Muscle of leg (tissue), 11 donors: ENCODE data around the gene AIF1. TPM values are rescaled to one million over a fixed set of nuclear protein-coding genes. Genes with fewer than 3 reads are reported as not detected.
A peak's percentile ranks its signal among the peaks of the same experiment; 100 is the strongest.

Experiments used
- DNase-seq: peaks from one replicate; pipeline ENCODE4 v3.0.0; 2013
- H3K27ac ChIP-seq: one replicate; pipeline ENCODE4 v1.5.1; 2013; ENCODE audit warnings: mild to moderate bottlenecking, low read length, control low read depth
- H3K27me3 ChIP-seq: one replicate; pipeline ENCODE4 v1.6.1; 2013; ENCODE audit warnings: low read length; ENCODE audit not compliant: control insufficient read depth, insufficient read depth
- H3K36me3 ChIP-seq: one replicate; pipeline ENCODE4 v1.6.1; 2013; ENCODE audit warnings: low read length; ENCODE audit not compliant: control insufficient read depth, insufficient read depth
- H3K4me1 ChIP-seq: one replicate; pipeline ENCODE4 v1.6.1; 2013; ENCODE audit warnings: low read length; ENCODE audit not compliant: control insufficient read depth, insufficient read depth
- H3K4me3 ChIP-seq: one replicate; pipeline ENCODE4 v1.5.1; 2013; ENCODE audit warnings: low read length, control low read depth
- H3K9me3 ChIP-seq: replicated peaks from 2 replicates; pipeline ENCODE4 v1.6.1; 2013; ENCODE audit warnings: low read depth, low read length; ENCODE audit not compliant: control insufficient read depth
- WGBS: methylation state at CpG from one replicate; pipeline ENCODE4 v1.1.5; 2013; ENCODE audit warnings: missing lambda C conversion rate; ENCODE audit not compliant: insufficient coverage; 5-methylcytosine and 5-hydroxymethylcytosine counted together
- polyA plus RNA-seq, 8 donors: library from polyadenylated mRNA; unstranded; fragments of 120-200 nt; gene quantifications; one replicate each; pipeline versions ENCODE4 v1.2.1 to v1.2.3, GENCODE V29; 2013; ENCODE audit warnings: inconsistent platforms in 1 of 8, low replicate concordance in 1 of 8; ENCODE audit not compliant: insufficient read length in 8 of 8, insufficient read depth in 1 of 8
- total RNA-seq: library from RNA; stranded (reverse); fragments of 120-200 nt; gene quantifications from one replicate; pipeline ENCODE4 v1.2.4, GENCODE V29; 2013

The AIF1 gene
- total and polyA plus RNA-seq, 9 donors = 18.7 to 29.5 (median 21.8) TPM

DNA sequence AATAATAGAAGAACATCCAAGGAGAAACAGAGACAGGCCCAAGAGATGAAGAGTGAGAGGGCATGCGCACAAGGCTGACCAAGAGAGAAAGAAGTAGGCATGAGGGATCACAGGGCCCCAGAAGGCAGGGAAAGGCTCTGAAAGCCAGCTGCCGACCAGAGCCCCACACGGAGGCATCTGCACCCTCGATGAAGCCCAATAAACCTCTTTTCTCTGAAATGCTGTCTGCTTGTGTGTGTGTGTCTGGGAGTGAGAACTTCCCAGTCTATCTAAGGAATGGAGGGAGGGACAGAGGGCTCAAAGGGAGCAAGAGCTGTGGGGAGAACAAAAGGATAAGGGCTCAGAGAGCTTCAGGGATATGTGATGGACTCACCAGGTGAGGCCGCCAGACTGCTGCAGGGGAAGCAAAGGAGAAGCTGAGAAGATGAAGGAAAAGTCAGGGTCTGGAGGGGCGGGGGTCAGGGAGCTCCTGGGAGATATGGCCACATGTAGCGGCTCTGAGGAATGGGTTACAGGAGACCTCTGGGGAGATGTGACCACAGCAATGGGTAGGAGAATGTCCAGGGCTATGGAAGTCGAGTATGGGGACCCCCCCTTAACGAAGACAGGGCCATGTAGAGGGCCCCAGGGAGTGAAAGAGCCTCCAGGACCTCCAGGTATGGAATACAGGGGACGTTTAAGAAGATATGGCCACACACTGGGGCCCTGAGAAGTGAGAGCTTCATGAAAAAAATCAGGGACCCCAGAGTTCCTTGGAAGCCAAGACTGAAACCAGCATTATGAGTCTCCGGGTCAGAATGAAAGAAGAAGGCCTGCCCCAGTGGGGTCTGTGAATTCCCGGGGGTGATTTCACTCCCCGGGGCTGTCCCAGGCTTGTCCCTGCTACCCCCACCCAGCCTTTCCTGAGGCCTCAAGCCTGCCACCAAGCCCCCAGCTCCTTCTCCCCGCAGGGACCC lies 40.6 kb upstream of the AIF1 start:
- Histone ChIP-seq H3K27ac (no peak overlapping the region), H3K27me3 (peaks cover 3% of the 10 kb centered on the region), H3K4me1 (peaks cover 2% of the 10 kb centered on the region), H3K9me3 (no peaks in the 10 kb centered on the region), H3K36me3 (no peaks in the 10 kb centered on the region), H3K4me3 (no peak overlapping the region)
- DNase-seq = no peak
- WGBS = 72% methylated on average over 13 of the region's 14 CpGs

DNA sequence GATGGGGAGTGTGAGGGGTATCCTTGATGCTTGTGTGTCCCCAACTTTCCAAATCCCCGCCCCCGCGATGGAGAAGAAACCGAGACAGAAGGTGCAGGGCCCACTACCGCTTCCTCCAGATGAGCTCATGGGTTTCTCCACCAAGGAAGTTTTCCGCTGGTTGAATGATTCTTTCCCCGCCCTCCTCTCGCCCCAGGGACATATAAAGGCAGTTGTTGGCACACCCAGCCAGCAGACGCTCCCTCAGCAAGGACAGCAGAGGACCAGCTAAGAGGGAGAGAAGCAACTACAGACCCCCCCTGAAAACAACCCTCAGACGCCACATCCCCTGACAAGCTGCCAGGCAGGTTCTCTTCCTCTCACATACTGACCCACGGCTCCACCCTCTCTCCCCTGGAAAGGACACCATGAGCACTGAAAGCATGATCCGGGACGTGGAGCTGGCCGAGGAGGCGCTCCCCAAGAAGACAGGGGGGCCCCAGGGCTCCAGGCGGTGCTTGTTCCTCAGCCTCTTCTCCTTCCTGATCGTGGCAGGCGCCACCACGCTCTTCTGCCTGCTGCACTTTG lies 39.6 kb upstream of the AIF1 start, which contains the start of gene TNF:
TNF (plus strand) TSS at position 231 of the 567 bp plus-strand sequence; CDS start at position 408, 177 bp downstream.
- Histone ChIP-seq H3K4me1 (peaks cover 6% of the 10 kb centered on the region), H3K36me3 (no peaks in the 10 kb centered on the region), H3K27ac (no peak within 1 kb of the TSS), H3K4me3 (peak within 1 kb of the TSS; percentile 18), H3K9me3 (no peaks in the 10 kb centered on the region), H3K27me3 (peaks cover 3% of the 10 kb centered on the region)
- WGBS = 52% methylated on average over 14 of the region's 19 CpGs
- DNase-seq = peak; percentile 73

DNA sequence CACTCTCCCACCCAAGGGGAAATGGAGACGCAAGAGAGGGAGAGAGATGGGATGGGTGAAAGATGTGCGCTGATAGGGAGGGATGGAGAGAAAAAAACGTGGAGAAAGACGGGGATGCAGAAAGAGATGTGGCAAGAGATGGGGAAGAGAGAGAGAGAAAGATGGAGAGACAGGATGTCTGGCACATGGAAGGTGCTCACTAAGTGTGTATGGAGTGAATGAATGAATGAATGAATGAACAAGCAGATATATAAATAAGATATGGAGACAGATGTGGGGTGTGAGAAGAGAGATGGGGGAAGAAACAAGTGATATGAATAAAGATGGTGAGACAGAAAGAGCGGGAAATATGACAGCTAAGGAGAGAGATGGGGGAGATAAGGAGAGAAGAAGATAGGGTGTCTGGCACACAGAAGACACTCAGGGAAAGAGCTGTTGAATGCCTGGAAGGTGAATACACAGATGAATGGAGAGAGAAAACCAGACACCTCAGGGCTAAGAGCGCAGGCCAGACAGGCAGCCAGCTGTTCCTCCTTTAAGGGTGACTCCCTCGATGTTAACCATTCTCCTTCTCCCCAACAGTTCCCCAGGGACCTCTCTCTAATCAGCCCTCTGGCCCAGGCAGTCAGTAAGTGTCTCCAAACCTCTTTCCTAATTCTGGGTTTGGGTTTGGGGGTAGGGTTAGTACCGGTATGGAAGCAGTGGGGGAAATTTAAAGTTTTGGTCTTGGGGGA lies 38.9 kb upstream of the AIF1 start:
- no peaks in the 10 kb centered on the region for H3K9me3 ChIP-seq
- H3K4me1 ChIP-seq = peaks cover 10% of the 10 kb centered on the region
- 72% methylated on average over 5 of the region's 8 CpGs for WGBS
- peaks cover 3% of the 10 kb centered on the region for H3K27me3 ChIP-seq
- H3K4me3 ChIP-seq = peak overlapping the region; percentile 18
- no peak overlapping the region for H3K27ac ChIP-seq
- H3K36me3 ChIP-seq = no peaks in the 10 kb centered on the region
- DNase-seq = no peak

DNA sequence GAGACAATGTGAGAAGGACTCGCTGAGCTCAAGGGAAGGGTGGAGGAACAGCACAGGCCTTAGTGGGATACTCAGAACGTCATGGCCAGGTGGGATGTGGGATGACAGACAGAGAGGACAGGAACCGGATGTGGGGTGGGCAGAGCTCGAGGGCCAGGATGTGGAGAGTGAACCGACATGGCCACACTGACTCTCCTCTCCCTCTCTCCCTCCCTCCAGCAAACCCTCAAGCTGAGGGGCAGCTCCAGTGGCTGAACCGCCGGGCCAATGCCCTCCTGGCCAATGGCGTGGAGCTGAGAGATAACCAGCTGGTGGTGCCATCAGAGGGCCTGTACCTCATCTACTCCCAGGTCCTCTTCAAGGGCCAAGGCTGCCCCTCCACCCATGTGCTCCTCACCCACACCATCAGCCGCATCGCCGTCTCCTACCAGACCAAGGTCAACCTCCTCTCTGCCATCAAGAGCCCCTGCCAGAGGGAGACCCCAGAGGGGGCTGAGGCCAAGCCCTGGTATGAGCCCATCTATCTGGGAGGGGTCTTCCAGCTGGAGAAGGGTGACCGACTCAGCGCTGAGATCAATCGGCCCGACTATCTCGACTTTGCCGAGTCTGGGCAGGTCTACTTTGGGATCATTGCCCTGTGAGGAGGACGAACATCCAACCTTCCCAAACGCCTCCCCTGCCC lies 38.0 kb upstream of the AIF1 start:
- no peak for DNase-seq
- H3K4me1 ChIP-seq = peaks cover 17% of the 10 kb centered on the region
- H3K27me3 ChIP-seq = peaks cover 12% of the 10 kb centered on the region
- no peak overlapping the region for H3K4me3 ChIP-seq
- 92% methylated on average over 13 of the region's 19 CpGs for WGBS
- no peaks in the 10 kb centered on the region for H3K36me3 ChIP-seq
- H3K9me3 ChIP-seq = no peaks in the 10 kb centered on the region
- no peak overlapping the region for H3K27ac ChIP-seq

DNA sequence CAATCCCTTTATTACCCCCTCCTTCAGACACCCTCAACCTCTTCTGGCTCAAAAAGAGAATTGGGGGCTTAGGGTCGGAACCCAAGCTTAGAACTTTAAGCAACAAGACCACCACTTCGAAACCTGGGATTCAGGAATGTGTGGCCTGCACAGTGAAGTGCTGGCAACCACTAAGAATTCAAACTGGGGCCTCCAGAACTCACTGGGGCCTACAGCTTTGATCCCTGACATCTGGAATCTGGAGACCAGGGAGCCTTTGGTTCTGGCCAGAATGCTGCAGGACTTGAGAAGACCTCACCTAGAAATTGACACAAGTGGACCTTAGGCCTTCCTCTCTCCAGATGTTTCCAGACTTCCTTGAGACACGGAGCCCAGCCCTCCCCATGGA lies 37.5 kb upstream of the AIF1 start:
- Histone ChIP-seq H3K4me3 (no peak overlapping the region), H3K4me1 (peaks cover 17% of the 10 kb centered on the region), H3K36me3 (no peaks in the 10 kb centered on the region), H3K27me3 (peaks cover 14% of the 10 kb centered on the region), H3K9me3 (no peaks in the 10 kb centered on the region), H3K27ac (no peak overlapping the region)
- no peak for DNase-seq
- 78% methylated on average over 2 of the region's 3 CpGs for WGBS

DNA sequence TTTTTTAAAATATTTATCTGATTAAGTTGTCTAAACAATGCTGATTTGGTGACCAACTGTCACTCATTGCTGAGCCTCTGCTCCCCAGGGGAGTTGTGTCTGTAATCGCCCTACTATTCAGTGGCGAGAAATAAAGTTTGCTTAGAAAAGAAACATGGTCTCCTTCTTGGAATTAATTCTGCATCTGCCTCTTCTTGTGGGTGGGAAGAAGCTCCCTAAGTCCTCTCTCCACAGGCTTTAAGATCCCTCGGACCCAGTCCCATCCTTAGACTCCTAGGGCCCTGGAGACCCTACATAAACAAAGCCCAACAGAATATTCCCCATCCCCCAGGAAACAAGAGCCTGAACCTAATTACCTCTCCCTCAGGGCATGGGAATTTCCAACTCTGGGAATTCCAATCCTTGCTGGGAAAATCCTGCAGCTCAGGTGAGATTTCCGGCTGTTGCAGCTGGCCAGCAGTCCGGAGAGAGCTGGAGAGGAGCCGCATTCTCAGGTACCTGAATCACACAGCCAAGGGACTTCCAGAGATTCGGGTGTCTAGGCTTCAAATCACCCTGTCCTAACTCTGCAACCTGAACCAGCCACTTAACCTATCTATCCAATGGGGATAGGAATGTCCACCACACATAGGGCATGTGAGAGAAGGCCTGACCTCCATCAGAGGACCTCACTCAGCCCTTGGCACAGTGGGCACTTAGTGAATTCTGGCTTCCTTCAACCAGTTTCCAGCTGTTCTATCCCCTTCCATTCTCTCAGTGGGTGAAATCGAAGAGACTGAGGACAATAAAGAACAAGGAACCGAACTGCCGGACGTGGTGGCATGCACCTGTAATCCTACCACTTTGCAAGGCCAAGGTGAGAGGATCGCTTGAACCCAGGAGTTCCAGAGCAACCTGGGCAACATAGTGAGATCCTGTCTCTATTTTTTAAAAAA lies 36.6 kb upstream of the AIF1 start:
- H3K4me1 ChIP-seq = peaks cover 17% of the 10 kb centered on the region
- no peaks in the 10 kb centered on the region for H3K9me3 ChIP-seq
- WGBS = 53% methylated on average over 5 of the region's 12 CpGs

DNA sequence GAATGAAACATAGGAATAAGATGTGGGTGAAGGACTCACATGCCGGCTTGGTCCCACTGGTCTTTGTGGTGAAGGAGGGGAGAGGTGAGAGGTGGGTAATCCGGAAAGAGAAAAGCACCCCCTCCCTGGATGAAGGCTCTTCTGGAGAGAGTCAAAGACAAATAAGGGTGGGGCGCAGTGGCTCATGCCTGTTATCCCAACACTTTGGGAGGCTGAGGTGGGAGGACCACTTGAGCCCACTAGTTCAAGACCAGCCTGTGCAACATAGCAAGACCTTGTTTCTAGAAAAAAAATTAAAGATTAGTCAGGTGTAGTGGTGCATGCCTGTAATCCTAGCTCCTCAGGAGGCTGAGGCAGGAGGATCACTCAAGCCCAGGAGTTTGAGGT lies 35.9 kb upstream of the AIF1 start:
- Histone ChIP-seq H3K4me3 (no peak overlapping the region), H3K9me3 (no peaks in the 10 kb centered on the region), H3K27me3 (peaks cover 14% of the 10 kb centered on the region), H3K27ac (no peak overlapping the region), H3K36me3 (no peaks in the 10 kb centered on the region), H3K4me1 (peaks cover 17% of the 10 kb centered on the region)
- DNase-seq = no peak
- 92% methylated on average over 2 of the region's 3 CpGs for WGBS

More for the DNA sequence above, 36.6 kb upstream of the AIF1 start:
- no peak overlapping the region for H3K4me3 ChIP-seq
- H3K27ac ChIP-seq = no peak overlapping the region
- H3K27me3 ChIP-seq = peaks cover 14% of the 10 kb centered on the region
- DNase-seq = no peak
- no peaks in the 10 kb centered on the region for H3K36me3 ChIP-seq

DNA sequence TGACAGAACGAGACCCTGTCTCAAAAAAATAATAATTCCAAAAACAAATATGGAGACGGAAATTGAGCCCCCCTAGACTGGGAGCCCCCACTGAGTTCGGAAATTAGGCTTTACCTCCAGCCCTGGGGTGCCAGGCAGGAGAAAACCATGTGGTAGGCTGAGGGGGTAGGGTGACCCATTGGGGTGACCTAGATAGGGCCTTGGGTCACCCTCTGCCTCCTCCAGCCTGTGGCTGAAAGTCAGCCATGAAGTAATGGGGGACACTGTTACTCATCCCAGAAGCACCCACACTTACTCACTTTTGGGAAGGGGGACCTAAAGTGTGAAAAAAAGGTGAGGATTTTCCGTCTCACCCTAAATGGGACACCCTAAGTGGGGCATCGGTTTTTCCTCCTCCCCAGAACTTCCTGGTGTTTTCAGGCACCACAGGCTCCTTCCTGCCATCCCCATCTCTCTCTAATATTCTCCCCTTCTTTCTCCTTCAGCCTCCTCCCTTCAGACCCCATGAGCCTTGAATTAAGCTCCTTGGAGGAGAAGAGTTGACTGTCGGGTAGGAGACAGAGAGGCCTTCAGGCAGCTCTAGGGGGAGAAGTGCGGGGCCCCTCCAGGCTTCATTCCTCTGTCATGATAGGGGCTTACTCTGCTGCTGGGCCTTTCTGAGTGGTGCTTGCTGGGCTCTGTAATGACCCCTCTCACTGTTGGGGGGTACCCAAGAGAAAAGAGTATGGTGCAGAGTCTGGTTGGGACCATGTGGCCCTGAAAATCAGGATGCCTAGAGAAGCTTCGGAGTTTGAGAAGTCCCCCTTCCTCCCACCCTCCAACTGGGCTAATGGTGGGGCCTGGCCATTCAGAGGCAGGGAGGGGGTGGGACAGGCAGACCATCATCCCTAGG lies 35.2 kb upstream of the AIF1 start:
- H3K4me3 ChIP-seq = no peak overlapping the region
- peaks cover 14% of the 10 kb centered on the region for H3K27me3 ChIP-seq
- H3K9me3 ChIP-seq = no peaks in the 10 kb centered on the region
- no peak for DNase-seq
- 100% methylated on average over 1 of the region's 8 CpGs for WGBS
- H3K4me1 ChIP-seq = peaks cover 17% of the 10 kb centered on the region
- H3K36me3 ChIP-seq = no peaks in the 10 kb centered on the region
- H3K27ac ChIP-seq = no peak overlapping the region
